HG03571 (cell line): ENCODE results near the gene PIM1.
"Not testable (repeated sequence)": the region's sequence is repeated elsewhere in the genome, so short reads cannot be mapped to it uniquely, and the experiment has no call there.

Experiments used
- ATAC-seq: cut with Tn5 transposase; IDR thresholded peaks from one replicate; pipeline ENCODE4 v1.9.1; 2021; ENCODE audit not compliant: unreplicated experiment

PIM1 gene

GRCh38 chr6:37170273-37171200 lies 585 bp downstream of the PIM1 start:
- peak; percentile 25 for ATAC-seq

- no peak for ATAC-seq
These were observed 1.4 kb downstream of the PIM1 start for GRCh38 chr6:37171201-37171969.

- ATAC-seq: no peak
These were observed 2.2 kb downstream of the PIM1 start for GRCh38 chr6:37171970-37172812.

GRCh38 chr6:37172912-37173492 lies 3.0 kb downstream of the PIM1 start:
- ATAC-seq: no peak

GRCh38 chr6:37173493-37174195 lies 3.7 kb downstream of the PIM1 start:
- ATAC-seq: no peak

GRCh38 chr6:37174196-37174514 lies 4.2 kb downstream of the PIM1 start:
- no peak for ATAC-seq

GRCh38 chr6:37174515-37175331 lies 4.8 kb downstream of the PIM1 start:
- ATAC-seq: no peak

- no peak for ATAC-seq
These were observed 5.6 kb downstream of the PIM1 start for GRCh38 chr6:37175332-37176267.

GRCh38 chr6:37176268-37177076 lies 6.5 kb downstream of the PIM1 start:
- no peak for ATAC-seq

- no peak for ATAC-seq
These were observed 7.4 kb downstream of the PIM1 start for GRCh38 chr6:37177077-37177934.

GRCh38 chr6:37177935-37178517 lies 8.1 kb downstream of the PIM1 start:
- ATAC-seq: no peak

GRCh38 chr6:37180075-37180474 lies 10.1 kb downstream of the PIM1 start:
- no peak for ATAC-seq

GRCh38 chr6:37180610-37181009 lies 10.7 kb downstream of the PIM1 start:
- not testable (repeated sequence) for ATAC-seq

GRCh38 chr6:37182736-37183590 lies 13.0 kb downstream of the PIM1 start:
- no peak for ATAC-seq
